Loucy (cell line): ENCODE measurements around the gene CPT1C.

Experiments
- H2AFZ ChIP-seq: fragments of 200-600 bp; sonication (generic); 2 replicates; pipeline ENCODE4 v1.6.0; 2016; ENCODE audit warnings: antibody characterized with exemption, mild to moderate bottlenecking, low read length, moderate library complexity
- H3F3A ChIP-seq: fragments of 200-600 bp; 2 replicates; pipeline ENCODE4 v1.6.0; 2016; ENCODE audit warnings: antibody characterized with exemption, low read depth, mild to moderate bottlenecking
- H3K27me3 ChIP-seq: fragments of 200-600 bp; sonication (generic); 2 replicates; pipeline ENCODE4 v1.6.1; 2014; ENCODE audit warnings: low read length, mild to moderate bottlenecking; ENCODE audit not compliant: insufficient read depth, poor library complexity, severe bottlenecking
- H3K36me3 ChIP-seq: fragments of 200-600 bp; sonication (generic); 2 replicates; pipeline ENCODE4 v1.6.1; 2016; ENCODE audit warnings: low read length; ENCODE audit not compliant: insufficient read depth
- H3K4me1 ChIP-seq: fragments of 200-600 bp; sonication (generic); 2 replicates; pipeline ENCODE4 v1.5.1; 2014; ENCODE audit warnings: low read length, mild to moderate bottlenecking; ENCODE audit not compliant: insufficient read depth, poor library complexity, severe bottlenecking
- H3K4me2 ChIP-seq: fragments of 200-600 bp; sonication (generic); 2 replicates; pipeline ENCODE4 v1.6.0; 2014; ENCODE audit warnings: antibody characterized with exemption, low read length, low read depth, mild to moderate bottlenecking; ENCODE audit not compliant: poor library complexity, severe bottlenecking
- H3K4me3 ChIP-seq: fragments of 200-600 bp; sonication (generic); 2 replicates; pipeline ENCODE4 v1.5.1; 2014; ENCODE audit warnings: low read length, mild to moderate bottlenecking, mixed read lengths; ENCODE audit not compliant: poor library complexity, severe bottlenecking
- H3K79me2 ChIP-seq: fragments of 200-600 bp; sonication (generic); 2 replicates; pipeline ENCODE4 v1.6.1; 2014; ENCODE audit warnings: low read length; ENCODE audit not compliant: insufficient read depth
- H3K9ac ChIP-seq: fragments of 200-600 bp; sonication (generic); 2 replicates; pipeline ENCODE4 v1.6.0; 2014; ENCODE audit warnings: mild to moderate bottlenecking, low read depth, low read length, moderate library complexity; ENCODE audit not compliant: poor library complexity, severe bottlenecking
- H3K9me2 ChIP-seq: fragments of 200-600 bp; sonication (generic); replicated peaks from 2 replicates; pipeline ENCODE4 v1.6.1; 2016; ENCODE audit warnings: low read depth, low read length, mixed read lengths
- H3K9me3 ChIP-seq: fragments of 200-600 bp; sonication (generic); 2 replicates; pipeline ENCODE4 v1.6.1; 2014; ENCODE audit warnings: mild to moderate bottlenecking, antibody characterized with exemption, low read length, low read depth; ENCODE audit not compliant: insufficient read depth
- H4K20me1 ChIP-seq: fragments of 200-600 bp; sonication (generic); 2 replicates; pipeline ENCODE4 v1.6.0; 2014; ENCODE audit warnings: antibody characterized with exemption, low read length, mild to moderate bottlenecking; ENCODE audit not compliant: insufficient read depth, poor library complexity, severe bottlenecking
- EZH2phosphoT487 ChIP-seq: fragments of 200-600 bp; IDR thresholded peaks from 2 replicates; pipeline ENCODE4 v1.6.1; 2018; ENCODE audit warnings: antibody characterized with exemption, mild to moderate bottlenecking, moderate library complexity, borderline replicate concordance
- TF ChIP-seq, protein P1 (sequence below): fragments of 200-600 bp; sonication (generic); conservative IDR thresholded peaks from 2 replicates; pipeline ENCODE4 v1.5.1; 2014; ENCODE audit warnings: mild to moderate bottlenecking, antibody characterized with exemption, low read length

The CPT1C gene

GRCh38 chr19:49658139-49658517, 32.8 kb upstream of the CPT1C start:
- Histone ChIP-seq H3K9ac (no peak overlapping the region), H3K9me3 (no peaks in the 10 kb centered on the region)

GRCh38 chr19:49658566-49659442, 32.1 kb upstream of the CPT1C start:
- Histone ChIP-seq H3K9me2 (no peaks in the 10 kb centered on the region), H3K4me3 (no peak overlapping the region), H3K9me3 (no peaks in the 10 kb centered on the region), H3F3A (no peaks in the 10 kb centered on the region), H2AFZ (no peak overlapping the region), H3K9ac (no peak overlapping the region), H3K27me3 (no peaks in the 10 kb centered on the region), H3K4me2 (no peak overlapping the region), H3K4me1 (peaks cover under 1% of the 10 kb centered on the region), H3K36me3 (peaks cover 60% of the 10 kb centered on the region; the same call in 1 of the 2 replicates), H3K79me2 (peaks cover 13% of the 10 kb centered on the region; the same call in 1 of the 2 replicates), H4K20me1 (peaks cover 5% of the 10 kb centered on the region)
- TF ChIP-seq EZH2phosphoT487: no peak
- TF ChIP-seq, protein P1, sequence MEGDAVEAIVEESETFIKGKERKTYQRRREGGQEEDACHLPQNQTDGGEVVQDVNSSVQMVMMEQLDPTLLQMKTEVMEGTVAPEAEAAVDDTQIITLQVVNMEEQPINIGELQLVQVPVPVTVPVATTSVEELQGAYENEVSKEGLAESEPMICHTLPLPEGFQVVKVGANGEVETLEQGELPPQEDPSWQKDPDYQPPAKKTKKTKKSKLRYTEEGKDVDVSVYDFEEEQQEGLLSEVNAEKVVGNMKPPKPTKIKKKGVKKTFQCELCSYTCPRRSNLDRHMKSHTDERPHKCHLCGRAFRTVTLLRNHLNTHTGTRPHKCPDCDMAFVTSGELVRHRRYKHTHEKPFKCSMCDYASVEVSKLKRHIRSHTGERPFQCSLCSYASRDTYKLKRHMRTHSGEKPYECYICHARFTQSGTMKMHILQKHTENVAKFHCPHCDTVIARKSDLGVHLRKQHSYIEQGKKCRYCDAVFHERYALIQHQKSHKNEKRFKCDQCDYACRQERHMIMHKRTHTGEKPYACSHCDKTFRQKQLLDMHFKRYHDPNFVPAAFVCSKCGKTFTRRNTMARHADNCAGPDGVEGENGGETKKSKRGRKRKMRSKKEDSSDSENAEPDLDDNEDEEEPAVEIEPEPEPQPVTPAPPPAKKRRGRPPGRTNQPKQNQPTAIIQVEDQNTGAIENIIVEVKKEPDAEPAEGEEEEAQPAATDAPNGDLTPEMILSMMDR: no peak

More at GRCh38 chr19:49658139-49658517, 32.8 kb upstream of the CPT1C start:
- no peaks in the 10 kb centered on the region for H3K4me1 ChIP-seq
- H3K79me2 ChIP-seq: peaks cover 6% of the 10 kb centered on the region; the same call in 1 of the 2 replicates
- no peak overlapping the region for H3K4me2 ChIP-seq
- H4K20me1 ChIP-seq: peaks cover under 1% of the 10 kb centered on the region
- no peaks in the 10 kb centered on the region for H3K9me2 ChIP-seq
- no peaks in the 10 kb centered on the region for H3K27me3 ChIP-seq
- peaks cover 67% of the 10 kb centered on the region; the same call in 1 of the 2 replicates for H3K36me3 ChIP-seq
- H3K4me3 ChIP-seq: no peak overlapping the region
- TF ChIP-seq, protein P1: no peak
- TF ChIP-seq EZH2phosphoT487: no peak
- no peak overlapping the region for H2AFZ ChIP-seq
- H3F3A ChIP-seq: no peaks in the 10 kb centered on the region

- Histone ChIP-seq H3K9ac (no peak overlapping the region), H3K4me3 (no peak overlapping the region), H3K36me3 (peaks cover 46% of the 10 kb centered on the region; the same call in 1 of the 2 replicates), H3F3A (no peaks in the 10 kb centered on the region), H3K9me3 (no peaks in the 10 kb centered on the region), H3K27me3 (no peaks in the 10 kb centered on the region), H3K4me2 (no peak overlapping the region), H4K20me1 (peaks cover 17% of the 10 kb centered on the region), H2AFZ (no peak overlapping the region), H3K4me1 (peaks cover 5% of the 10 kb centered on the region), H3K9me2 (no peaks in the 10 kb centered on the region), H3K79me2 (peaks cover 29% of the 10 kb centered on the region)
- TF ChIP-seq EZH2phosphoT487: no peak
- TF ChIP-seq, protein P1: no peak
Observed at GRCh38 chr19:49660338-49660961, 30.5 kb upstream of the CPT1C start.
